ENCODE data around the gene FEN1. TPM values are rescaled to one million over a fixed set of nuclear protein-coding genes. Genes with fewer than 3 reads are reported as not detected.

FEN1 gene
- total and polyA plus RNA-seq, 8 donors, result 4.2 to 24.6 (median 10.0) TPM; not detected in 1

DNA sequence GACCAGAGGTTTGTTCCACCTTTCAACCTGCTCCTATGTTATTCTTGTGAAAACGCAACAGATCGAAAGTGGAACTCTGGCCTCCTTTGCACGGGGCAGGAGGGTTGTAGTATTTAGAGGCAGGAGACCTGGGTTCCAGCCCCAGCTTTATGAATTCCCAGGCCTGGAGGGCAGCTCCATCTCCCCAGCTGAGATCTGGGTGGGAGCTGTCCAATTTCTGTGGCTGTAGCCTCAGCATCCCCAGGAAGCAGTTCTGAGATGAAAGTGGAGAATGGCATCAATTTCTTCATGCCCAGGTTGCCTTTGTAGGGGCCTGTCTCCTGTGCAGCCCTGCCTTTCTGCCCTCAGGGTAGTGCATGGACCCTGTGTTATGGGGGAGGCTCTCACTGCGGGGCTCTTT is 39.5 kb downstream of the FEN1 start:
- peak overlapping the region in 2 of 5 donors; percentile 82 to 85 for H3K27ac ChIP-seq
- H3K9me3 ChIP-seq, result no peaks in the 10 kb centered on the region
- DNase-seq, result no peak
- peaks cover 21 to 83% (median 30%) of the 10 kb centered on the region in 4 donors for H3K4me1 ChIP-seq
- no peaks in the 10 kb centered on the region for H3K36me3 ChIP-seq
- TF ChIP-seq EP300 (IDR thresholded peaks at IDR 0.05) (no peak), POLR2AphosphoS5 (IDR thresholded peaks at IDR 0.05) (no peak), POLR2A (IDR thresholded peaks at IDR 0.05) (no peak), CTCF (IDR thresholded peaks at IDR 0.05) (no peak)
- intact Hi-C loops (cut with DNase I; ENCODE audit: low total_unique reads), result no loop called here
- no peak overlapping the region for H3K4me3 ChIP-seq
- WGBS, 5 donors, result 81 to 96% (median 92%) methylated on average over 3 to 4 of the region's 4 CpGs
- H3K27me3 ChIP-seq, result peaks cover 0 to 22% (median 5%) of the 10 kb centered on the region in 3 donors

GRCh38 chr11:61832754-61833153 is 40.0 kb downstream of the FEN1 start:
- peak in 1 of 2 donors; percentile 62 for DNase-seq
- Histone ChIP-seq H3K27me3 (peaks cover 0 to 17% (median 5%) of the 10 kb centered on the region in 3 donors), H3K4me1 (peaks cover 18 to 81% (median 25%) of the 10 kb centered on the region in 4 donors), H3K27ac (no peak overlapping the region), H3K36me3 (peaks cover 0 to 4% (median 0%) of the 10 kb centered on the region in 4 donors), H3K9me3 (no peaks in the 10 kb centered on the region), H3K4me3 (no peak overlapping the region)
- 41 to 54% (median 51%) methylated on average over 7 of the region's 7 CpGs for WGBS, 5 donors
- intact Hi-C loops (cut with DNase I; ENCODE audit: low total_unique reads), result no loop called here
- no peak for TF ChIP-seq CTCF (IDR thresholded peaks at IDR 0.05)

DNA sequence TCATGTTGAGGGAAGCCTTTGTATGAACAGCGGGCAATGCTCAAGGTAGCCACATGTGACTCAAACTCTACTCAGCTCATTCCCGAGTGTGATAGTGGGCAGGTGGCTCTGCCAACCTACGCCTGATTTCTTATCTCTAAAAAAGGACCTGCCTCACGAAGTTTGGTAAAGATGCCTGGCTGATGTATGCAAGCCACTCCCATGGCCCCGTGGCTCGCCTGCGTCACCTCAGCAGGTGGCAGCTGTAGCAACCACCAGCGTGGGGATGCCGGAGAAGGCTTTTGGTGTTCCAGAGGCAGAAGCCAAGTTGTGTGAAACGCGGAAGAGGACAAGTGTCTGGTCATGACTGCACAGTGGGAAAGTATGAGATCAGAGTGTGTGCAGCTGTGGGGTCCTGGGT is 40.8 kb downstream of the FEN1 start:
- Histone ChIP-seq H3K36me3 (peaks cover 0 to 10% (median 0%) of the 10 kb centered on the region in 4 donors), H3K9me3 (no peaks in the 10 kb centered on the region), H3K4me1 (peaks cover 11 to 76% (median 18%) of the 10 kb centered on the region in 4 donors), H3K27ac (peak overlapping the region in 2 of 5 donors; percentile 67 to 76), H3K4me3 (no peak overlapping the region), H3K27me3 (peaks cover 0 to 10% (median 4%) of the 10 kb centered on the region in 3 donors)
- no peak for TF ChIP-seq POLR2A (IDR thresholded peaks at IDR 0.05)
- no peak for TF ChIP-seq CTCF (IDR thresholded peaks at IDR 0.05)
- TF ChIP-seq POLR2AphosphoS5 (IDR thresholded peaks at IDR 0.05), result no peak
- TF ChIP-seq EP300 (IDR thresholded peaks at IDR 0.05), result no peak
- intact Hi-C loops (cut with DNase I; ENCODE audit: low total_unique reads), result no loop called here
- 55 to 75% (median 64%) methylated on average over 11 of the region's 11 CpGs for WGBS, 5 donors
- DNase-seq, result no peak

GRCh38 chr11:61833926-61834277 is 41.2 kb downstream of the FEN1 start:
- H3K27me3 ChIP-seq, result peaks cover 0 to 5% (median 0%) of the 10 kb centered on the region in 3 donors
- intact Hi-C loops (cut with DNase I; ENCODE audit: low total_unique reads), result no loop called here
- 92 to 97% (median 94%) methylated on average over 12 of the region's 12 CpGs for WGBS, 5 donors
- H3K9me3 ChIP-seq, result no peaks in the 10 kb centered on the region
- peaks cover 0 to 14% (median 0%) of the 10 kb centered on the region in 4 donors for H3K36me3 ChIP-seq
- H3K4me1 ChIP-seq, result peaks cover 7 to 71% (median 15%) of the 10 kb centered on the region in 4 donors
- peak overlapping the region in 3 of 5 donors; percentile 59 to 76 (median 67) for H3K27ac ChIP-seq
- TF ChIP-seq POLR2A (IDR thresholded peaks at IDR 0.05) (no peak), CTCF (IDR thresholded peaks at IDR 0.05) (no peak), POLR2AphosphoS5 (IDR thresholded peaks at IDR 0.05) (no peak), EP300 (IDR thresholded peaks at IDR 0.05) (no peak)
- H3K4me3 ChIP-seq, result no peak overlapping the region
- no peak for DNase-seq

Data from stomach (tissue), 9 donors.